ENCODE results near the gene INSYN2A.

Gene INSYN2A

DNA sequence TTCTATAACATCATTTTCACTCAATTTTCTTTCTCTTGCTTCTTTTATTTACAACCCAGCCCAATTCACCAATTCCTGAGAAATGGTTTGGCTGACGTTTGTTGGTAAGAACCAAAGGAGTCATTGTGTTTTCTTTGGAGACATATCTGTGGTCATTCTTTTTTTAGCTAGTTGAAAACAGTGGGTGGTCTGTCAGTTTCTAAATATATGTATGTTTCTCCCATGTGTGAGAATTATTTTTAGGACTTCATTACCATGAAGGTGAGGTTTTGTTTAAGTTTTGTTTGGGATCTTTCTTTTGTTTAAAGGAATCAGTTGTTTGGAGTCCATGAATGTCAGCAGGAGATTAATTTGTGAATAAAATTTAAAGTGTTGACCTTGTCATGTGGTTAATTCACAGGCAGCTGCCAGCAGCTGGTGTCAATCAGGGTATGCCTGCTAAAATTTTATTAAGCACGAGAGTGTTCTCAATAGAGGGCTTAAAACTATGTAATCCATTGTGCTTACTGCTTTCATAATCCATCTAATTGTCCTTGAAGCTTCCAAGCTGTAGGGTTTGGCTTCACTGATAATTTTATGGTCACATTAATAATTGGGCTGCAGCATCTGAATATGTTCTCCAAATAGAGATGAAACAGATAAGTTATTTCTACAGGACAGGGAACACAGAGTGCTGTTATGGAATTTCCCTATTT lies 38.7 kb downstream of the INSYN2A start:
- H3K4me3 ChIP-seq (ENCODE audit: low read depth, low read length), result no peak overlapping the region
- DNase-seq (ENCODE audit: low read depth), result no peak
- no peak for TF ChIP-seq CTCF (IDR thresholded peaks at IDR 0.05; ENCODE audit: low read depth, low read length, missing control alignments)

GRCh38 chr10:127157089-127157488 lies 39.3 kb downstream of the INSYN2A start:
- DNase-seq (ENCODE audit: low read depth), result no peak
- TF ChIP-seq CTCF (IDR thresholded peaks at IDR 0.05; ENCODE audit: low read depth, low read length, missing control alignments), result no peak
- no peak overlapping the region for H3K4me3 ChIP-seq (ENCODE audit: low read depth, low read length)

- TF ChIP-seq CTCF (IDR thresholded peaks at IDR 0.05; ENCODE audit: low read depth, low read length, missing control alignments), result no peak
- DNase-seq (ENCODE audit: low read depth), result no peak
- H3K4me3 ChIP-seq (ENCODE audit: low read depth, low read length), result no peak overlapping the region
Measured at GRCh38 chr10:127154831-127155620, 41.4 kb downstream of the INSYN2A start.

DNA sequence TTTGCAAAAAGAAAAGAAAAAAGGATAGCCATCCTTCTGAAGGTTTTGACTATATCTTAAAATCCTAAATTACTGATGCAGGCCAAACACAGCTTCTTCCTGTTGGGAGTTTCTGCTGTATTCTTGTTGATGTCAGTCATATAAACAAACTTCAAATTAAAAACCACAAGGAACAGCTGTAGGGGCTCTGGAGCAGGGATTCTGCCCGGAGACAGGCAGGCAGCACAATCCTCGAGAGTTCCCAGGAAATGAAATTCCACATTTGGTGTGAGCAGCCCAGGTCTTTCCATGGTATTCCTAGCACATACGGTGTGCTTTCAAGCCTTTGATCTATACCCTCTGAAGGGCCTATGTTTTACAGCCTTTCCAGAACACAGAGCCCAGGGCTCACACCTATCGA lies 43.2 kb downstream of the INSYN2A start:
- no peak overlapping the region for H3K4me3 ChIP-seq (ENCODE audit: low read depth, low read length)
- TF ChIP-seq CTCF (IDR thresholded peaks at IDR 0.05; ENCODE audit: low read depth, low read length, missing control alignments), result no peak
- no peak for DNase-seq (ENCODE audit: low read depth)

GRCh38 chr10:127151981-127152699 lies 44.3 kb downstream of the INSYN2A start:
- H3K4me3 ChIP-seq (ENCODE audit: low read depth, low read length), result no peak overlapping the region
- no peak for DNase-seq (ENCODE audit: low read depth)
- TF ChIP-seq CTCF (IDR thresholded peaks at IDR 0.05; ENCODE audit: low read depth, low read length, missing control alignments), result no peak

- no peak for DNase-seq (ENCODE audit: low read depth)
- TF ChIP-seq CTCF (IDR thresholded peaks at IDR 0.05; ENCODE audit: low read depth, low read length, missing control alignments), result no peak
- H3K4me3 ChIP-seq (ENCODE audit: low read depth, low read length), result no peak overlapping the region
Measured at GRCh38 chr10:127151541-127151940, 44.9 kb downstream of the INSYN2A start.
